HL-60 (cell line): ENCODE results near the gene UAP1.

Experiments
- DNase-seq, 2 experiments: peaks; one replicate each; pipeline ENCODE4 v3.0.0-alpha.2; 2010 to 2020; ENCODE audit warnings: low read depth in 1 of 2, low spot score in 1 of 2
- H3K27ac ChIP-seq: fragments of 250-450 bp; sonication (Bioruptor Pico); replicated peaks from 2 replicates; pipeline ENCODE4 v1.5.1; 2020; ENCODE audit warnings: mild to moderate bottlenecking, moderate library complexity
- H3K27me3 ChIP-seq: fragments of 250-450 bp; sonication (Bioruptor Pico); 2 replicates; pipeline ENCODE4 v1.5.1; 2021; ENCODE audit warnings: mild to moderate bottlenecking, moderate library complexity; ENCODE audit not compliant: insufficient read depth, poor library complexity, severe bottlenecking
- H3K4me3 ChIP-seq: replicated peaks from 2 replicates; pipeline ENCODE4 v1.5.1; 2011; ENCODE audit warnings: mild to moderate bottlenecking, control low read depth, low read length; ENCODE audit not compliant: insufficient read depth
- CTCF ChIP-seq: IDR thresholded peaks from one replicate; pipeline ENCODE4 v1.5.1; 2011; ENCODE audit warnings: low read length, control low read depth, inconsistent platforms; ENCODE audit not compliant: insufficient read depth
- GABPA ChIP-seq: IDR thresholded peaks from 2 replicates; pipeline ENCODE4 v1.6.1; 2012; ENCODE audit warnings: low read depth
- POLR2AphosphoS5 ChIP-seq: IDR thresholded peaks from 2 replicates; pipeline ENCODE4 v1.6.1; 2012; ENCODE audit warnings: low read depth
- REST ChIP-seq: IDR thresholded peaks from 2 replicates; pipeline ENCODE4 v1.6.1; 2012; ENCODE audit warnings: low read depth; ENCODE audit not compliant: insufficient replicate concordance
- SPI1 ChIP-seq: IDR thresholded peaks from 2 replicates; pipeline ENCODE4 v1.6.1; 2012; ENCODE audit warnings: low read depth, mild to moderate bottlenecking, borderline replicate concordance

The UAP1 gene

GRCh38 chr1:162649583-162649982 is 88.1 kb downstream of the UAP1 start:
- Histone ChIP-seq H3K27me3 (no peaks in the 10 kb centered on the region), H3K27ac (no peak overlapping the region), H3K4me3 (no peak overlapping the region)
- DNase-seq: no peak
- TF ChIP-seq CTCF (no peak), SPI1 (no peak), REST (no peak), POLR2AphosphoS5 (no peak), GABPA (no peak)
